ENCODE measurements around the gene CRACDL.

CRACDL gene

DNA sequence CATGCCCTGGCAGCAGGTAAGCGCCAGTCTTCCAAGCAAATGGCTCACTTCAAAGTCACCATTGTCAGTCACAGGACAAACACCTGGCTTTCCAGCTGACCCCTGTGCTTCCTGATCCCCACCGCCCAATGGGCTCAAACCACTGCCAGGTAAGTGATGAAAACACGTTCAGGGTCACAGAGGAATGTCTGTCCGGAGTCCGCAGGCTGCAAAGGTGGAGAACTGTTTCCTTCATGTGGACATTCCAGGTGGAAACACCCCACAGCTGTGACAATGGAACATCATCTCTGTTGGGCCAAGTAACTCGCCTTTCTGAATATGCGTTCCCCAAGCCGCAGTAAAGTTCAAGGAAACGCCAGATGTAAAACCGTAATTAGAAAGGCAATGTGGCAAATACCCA lies 86.0 kb downstream of the CRACDL start:
- no peak for DNase-seq (ENCODE audit: low spot score)

DNA sequence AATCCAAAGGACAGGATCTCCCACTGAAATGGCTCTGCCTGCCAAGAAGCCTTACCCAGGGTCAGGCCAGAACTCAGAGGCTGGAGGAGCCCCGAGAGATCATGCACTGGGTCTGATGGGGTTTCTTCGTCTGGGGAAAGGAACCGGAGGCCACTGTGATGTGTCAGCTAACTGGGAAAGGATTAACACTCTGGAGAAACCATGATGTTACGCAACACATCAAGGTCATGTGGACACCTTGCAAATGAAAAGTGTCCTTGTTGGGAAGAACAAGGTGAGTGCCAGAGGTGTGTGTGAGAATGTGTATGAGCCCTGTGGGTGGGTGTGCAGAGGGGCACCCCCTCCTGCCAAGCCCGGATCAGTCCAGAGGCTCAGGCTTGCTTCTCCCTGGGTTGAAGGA lies 86.9 kb downstream of the CRACDL start:
- no peak for DNase-seq (ENCODE audit: low spot score)

DNA sequence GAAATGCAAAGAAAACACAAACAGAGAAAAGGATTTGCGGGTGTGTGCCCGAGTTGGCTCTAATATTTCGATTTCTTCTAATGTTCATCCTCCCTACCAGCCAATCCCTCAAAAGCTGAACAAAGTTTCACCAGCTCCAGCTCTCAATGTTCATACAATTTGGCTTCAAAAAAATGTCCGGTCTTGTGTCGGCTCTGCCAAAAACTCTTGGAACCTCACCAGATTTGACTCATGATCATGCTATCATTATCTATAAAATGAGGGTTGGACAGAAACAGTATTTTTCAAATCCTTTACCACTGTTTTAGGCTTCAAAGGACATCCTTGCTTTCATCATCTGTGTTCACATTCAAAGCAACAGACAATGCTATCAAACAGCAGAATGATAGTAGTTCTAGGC lies 88.2 kb downstream of the CRACDL start:
- DNase-seq (ENCODE audit: low spot score), result no peak

DNA sequence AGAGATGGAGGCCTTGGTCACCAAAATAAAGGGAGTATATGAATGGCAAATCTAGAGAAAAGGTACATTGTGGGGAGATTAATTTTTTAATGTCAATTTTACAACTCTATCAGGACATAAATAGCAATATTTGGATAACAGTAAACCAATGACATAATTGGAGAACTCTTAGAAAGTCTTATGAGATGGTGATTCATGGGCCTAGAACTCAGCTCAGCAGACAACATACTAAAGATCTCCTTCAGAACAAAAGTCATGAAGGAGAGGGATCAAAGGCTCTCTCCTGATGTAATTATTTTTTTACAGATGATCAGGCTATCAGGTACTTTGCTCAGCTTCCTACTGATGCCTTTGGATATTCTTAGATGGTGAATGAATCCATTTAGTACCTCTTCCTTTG lies 90.0 kb downstream of the CRACDL start:
- no peak for DNase-seq (ENCODE audit: low spot score)

DNA sequence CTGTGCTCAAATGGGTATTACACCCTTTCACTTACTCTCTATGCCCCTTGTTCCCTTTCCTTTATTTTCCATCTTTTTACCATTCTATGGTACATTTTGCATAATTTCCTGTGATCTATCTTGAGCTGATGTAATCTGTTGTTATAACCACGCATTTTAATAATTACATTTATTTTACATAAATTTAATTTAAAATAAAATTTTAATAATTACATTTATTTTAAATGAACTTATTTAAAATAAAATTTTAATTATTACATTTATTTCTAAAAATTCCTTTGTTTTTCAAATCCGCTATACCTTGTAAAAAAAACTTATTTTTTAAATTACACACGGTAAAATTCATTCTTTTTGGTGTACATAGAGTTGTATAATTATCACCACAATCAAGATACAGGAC lies 93.9 kb downstream of the CRACDL start:
- DNase-seq (ENCODE audit: low spot score), result no peak

DNA sequence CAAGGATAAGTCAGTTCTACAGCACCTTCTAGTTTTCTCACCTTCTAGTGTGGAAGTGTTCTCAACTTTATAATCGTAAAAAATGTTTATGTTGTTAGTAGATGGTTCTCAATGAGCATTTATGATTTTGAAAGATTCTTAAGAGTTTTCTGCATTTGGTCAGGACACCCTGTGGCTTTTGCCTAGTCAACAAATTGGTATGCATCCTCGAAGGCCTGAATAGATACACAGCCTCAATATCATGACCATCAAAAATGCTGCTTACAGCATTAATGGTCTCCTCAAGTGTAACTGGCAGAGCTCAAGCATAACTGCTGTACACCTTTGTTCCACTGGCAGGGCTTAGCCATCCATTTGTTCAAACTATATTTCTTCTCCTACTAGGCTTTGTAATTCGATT lies 96.7 kb downstream of the CRACDL start:
- no peak for DNase-seq (ENCODE audit: low spot score)

DNA sequence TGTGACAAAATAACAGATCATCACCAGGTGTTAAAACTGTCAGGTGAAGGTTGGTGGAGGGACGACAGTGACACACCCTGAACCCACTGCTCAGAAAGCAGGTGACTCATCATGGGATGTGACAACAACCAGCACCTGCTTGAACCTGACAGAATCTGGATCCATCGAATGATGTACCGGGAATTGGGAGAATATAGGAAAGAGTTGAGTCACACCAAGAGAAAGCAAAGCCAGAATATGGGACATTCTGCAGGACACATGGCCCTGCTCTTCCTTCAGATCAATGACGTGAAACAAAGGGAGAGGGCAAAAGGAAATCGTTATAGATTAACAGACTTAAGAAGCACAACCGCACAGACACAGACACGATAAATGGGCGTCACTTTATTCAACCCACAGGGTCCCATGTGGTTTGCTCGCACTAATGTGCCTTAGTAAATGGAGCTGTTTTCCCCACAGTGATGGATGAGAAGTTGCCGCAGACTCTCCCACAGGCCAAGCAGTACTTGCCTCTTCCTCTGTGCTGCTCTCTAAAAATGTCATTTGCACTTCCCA lies 100.1 kb downstream of the CRACDL start:
- no peak for DNase-seq (ENCODE audit: low spot score)

DNA sequence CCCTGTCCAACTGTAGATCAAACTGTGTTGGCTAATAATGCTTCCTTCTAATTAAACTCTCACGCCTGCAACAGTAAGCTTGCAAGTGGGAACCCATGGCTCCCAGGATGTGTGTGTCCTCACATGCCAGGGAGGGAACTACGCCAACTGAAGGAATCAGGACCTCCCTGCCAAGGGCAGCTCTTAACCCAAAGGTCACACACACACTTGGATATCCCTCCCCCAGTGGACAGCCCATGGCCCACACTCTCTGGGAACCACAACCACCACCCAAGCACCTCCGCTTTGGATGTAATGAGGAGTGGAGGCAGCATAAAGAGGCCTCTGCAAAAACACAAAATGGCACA lies 102.1 kb downstream of the CRACDL start:
- DNase-seq (ENCODE audit: low spot score), result no peak

DNA sequence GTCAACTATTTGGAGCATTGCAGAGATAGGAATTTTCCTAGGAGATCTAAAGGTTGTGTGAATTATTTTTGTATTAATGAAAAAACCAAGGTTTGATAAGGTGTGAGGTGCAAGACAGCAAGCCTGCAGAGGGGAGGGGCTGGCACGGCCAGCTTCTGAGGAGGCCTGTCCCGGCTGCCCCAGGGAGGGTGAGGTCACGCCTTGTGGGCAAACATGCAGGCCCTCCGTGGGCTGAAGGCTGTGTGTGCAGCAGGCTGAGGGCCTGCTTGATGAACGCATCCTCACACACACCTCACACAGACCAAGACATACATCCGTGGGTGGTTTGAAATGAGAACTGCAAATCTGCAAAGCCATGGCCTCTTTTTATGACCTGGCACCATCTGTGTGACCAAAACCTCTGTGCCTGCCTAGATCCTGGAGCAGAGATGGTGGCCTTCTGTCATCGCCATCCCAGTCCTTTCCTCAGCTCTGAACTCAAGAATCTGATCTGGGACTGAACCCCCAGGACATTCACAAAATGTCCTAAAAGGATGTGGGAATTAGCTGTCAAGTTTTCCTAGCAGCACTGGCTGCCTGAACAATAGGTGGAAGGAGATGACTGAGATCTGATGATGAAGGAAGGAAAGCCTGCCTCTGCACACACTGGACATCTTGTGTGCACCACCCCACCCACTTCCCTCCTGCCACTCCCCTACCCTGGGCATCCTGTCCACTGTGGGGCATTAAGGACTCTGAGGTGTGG lies 102.7 kb downstream of the CRACDL start:
- no peak for DNase-seq (ENCODE audit: low spot score)

DNA sequence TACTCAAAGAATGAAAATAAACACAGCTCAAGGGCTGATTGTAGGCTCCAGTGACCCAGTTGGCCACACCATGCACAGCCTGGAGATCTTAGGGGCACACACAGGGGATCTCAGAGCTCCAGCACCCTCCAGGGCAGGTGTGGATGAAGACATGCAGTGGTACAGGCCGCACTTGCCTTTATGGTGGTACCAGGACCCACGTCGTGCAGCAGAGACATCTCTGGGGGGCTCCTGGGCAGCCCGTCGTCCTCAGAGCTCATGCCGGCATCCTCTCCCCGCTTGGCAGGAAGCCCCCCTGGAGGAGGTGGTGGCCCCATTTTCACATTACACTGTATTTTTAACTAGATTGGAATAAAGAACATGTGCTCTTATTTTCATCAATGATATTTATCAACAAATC lies 103.9 kb downstream of the CRACDL start:
- DNase-seq (ENCODE audit: low spot score), result no peak

DNA sequence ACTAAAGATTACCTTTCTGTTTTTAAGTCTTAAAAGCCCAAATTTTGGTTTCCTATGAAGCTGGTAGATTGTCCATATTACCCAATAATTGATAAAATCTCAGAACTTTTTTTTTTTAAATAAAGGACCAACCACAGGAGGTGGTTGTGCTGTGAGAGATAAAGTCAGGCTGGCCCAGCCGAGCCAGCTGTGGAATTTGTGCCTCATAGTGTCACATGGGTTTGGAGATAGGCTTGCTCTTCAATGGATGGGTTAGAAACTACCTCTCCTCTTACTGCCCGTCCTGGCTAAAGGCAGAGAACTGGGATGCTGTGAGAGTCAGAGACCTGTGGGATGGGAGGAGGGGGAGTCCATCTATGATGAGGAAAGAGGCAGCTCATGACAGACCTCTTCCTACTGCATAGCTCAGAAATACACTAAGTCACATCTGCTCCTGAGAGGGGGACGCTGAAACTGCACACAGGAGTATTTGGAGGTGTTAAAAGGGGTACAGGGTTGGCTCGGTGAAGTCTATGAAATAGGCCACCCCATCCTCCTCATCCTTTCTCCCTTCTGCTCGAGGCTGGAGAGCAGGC lies 105.4 kb downstream of the CRACDL start:
- no peak for DNase-seq (ENCODE audit: low spot score)

DNA sequence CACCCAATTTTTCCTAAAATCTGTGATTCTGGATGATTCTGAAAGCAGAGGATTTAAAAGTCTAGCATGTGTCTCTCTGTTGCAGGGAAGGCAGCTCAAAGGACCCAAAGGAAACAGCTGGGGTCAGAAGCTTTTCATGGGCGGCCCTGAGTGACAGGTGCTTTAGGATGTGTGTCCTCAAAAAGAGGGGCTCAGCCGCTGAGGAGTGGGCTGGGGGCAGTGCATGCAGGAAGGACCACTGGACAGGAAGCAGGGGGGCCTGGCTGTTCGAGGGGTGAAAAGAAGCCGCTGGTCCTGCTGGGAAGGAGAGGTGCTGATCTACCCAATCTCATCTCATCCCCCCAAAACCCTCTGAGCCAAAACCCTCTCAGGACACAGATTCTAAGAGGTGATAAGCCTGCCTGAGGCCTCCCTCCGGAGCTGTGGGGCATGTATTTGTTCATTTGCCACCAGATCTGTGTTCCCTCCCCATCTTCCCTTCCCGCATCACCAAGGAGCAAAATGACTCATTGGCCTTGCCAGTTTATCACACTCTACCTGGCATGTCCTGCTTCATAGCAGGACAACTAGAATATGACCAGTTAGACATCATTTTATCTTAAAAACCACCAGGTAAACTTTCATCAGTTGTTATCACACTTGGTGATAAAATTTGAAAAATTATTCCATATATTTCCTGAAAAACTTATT lies 106.3 kb downstream of the CRACDL start:
- DNase-seq (ENCODE audit: low spot score), result no peak

DNA sequence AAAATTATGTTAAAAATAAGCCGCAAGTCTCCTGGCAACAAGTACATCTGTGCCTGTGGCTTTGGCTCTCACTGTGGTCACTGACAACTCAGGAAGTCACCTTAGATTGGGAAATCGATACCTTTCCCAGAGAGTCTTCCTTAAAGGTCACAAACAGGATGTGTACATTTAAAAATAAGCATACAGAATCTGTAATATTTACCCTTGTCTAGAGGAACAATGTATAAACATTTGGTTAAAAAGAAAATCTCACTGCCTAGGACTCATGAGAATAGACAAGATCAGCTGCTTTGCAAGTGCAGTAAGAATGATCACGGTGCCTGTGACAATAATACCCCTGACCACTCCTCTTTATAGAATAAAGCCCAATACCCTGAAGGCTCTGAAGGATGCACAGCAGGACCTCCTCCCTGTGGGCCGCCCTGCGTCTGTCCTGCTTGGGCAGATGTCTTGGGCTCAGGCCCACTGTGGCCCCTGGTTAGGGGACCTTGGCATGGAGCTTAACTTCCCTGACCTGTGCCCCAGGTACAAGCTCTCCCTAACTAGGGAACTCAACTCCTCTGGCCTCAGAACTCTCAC lies 107.1 kb downstream of the CRACDL start:
- DNase-seq (ENCODE audit: low spot score), result no peak

DNA sequence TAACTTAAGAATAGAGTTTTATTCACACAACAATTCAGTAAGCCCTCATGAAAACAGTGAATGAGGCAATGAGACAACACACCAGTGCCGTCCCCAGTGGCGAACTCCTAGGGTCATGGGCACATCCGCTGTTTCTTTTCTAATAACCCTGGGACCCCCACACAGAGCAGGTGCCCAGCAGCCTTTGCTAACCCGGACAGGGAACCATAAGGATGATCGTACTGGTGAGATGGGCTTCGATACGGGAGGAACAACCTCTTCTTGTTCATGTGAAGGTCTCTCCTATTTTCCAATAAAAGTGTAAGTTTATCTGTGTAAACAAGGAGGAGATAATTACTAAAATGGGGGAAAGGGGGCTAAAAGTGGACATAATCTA lies 107.7 kb downstream of the CRACDL start:
- no peak for DNase-seq (ENCODE audit: low spot score)

DNA sequence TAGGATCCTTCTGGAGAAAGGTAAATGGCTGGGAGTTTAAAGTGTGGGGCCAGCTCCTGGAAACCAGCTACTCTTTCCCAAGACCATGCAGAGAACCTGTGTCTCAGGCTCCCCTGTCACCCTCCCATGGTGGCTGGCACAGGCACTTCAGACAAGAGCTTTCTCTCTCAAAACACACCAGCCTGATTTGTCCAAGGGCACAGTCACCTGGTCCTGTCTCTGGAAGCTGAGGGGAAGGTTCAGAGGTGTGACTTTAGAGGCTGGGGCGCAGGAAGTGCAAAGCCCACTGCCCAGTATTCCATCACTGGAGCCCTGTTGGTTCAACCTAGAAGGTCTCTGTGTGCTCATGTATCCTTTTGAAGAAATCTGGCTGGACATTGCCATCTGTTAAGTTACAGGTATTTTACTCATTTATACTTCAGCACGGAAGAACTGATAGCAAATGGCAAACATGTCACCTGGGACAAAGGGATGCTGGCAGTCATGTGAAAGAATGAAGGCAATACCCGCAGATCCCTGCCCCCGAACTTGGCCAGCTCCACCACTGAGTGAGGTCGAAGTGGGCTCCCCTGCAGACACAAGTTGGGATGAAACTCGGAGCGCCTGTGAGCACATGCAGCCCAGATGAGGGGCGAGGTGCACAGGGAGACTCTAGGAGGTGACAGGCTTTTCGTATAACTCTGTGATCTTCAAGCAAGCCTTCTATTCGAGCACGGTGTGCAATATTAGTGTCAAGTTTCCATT lies 108.2 kb downstream of the CRACDL start:
- DNase-seq (ENCODE audit: low spot score), result no peak

DNA sequence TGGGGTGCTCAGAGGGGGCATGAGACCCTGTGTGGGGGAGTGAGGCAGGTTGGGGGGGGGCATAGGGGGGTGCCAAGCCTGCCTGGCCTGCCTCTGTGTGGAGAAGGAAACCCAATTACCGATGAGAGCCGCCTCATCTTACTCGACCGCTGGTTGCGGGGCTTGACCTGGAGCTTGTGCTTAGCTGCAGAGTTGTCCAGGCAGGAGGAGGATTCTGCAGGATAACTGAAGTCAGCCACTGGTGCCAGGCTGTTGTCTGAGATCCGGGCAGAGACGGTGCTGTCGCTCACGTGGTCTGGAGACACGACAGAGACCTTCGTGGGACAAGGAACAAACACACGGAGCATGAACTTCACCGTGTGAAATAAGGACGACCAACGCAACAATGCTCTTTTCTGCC lies 109.2 kb downstream of the CRACDL start:
- no peak for DNase-seq (ENCODE audit: low spot score)

DNA sequence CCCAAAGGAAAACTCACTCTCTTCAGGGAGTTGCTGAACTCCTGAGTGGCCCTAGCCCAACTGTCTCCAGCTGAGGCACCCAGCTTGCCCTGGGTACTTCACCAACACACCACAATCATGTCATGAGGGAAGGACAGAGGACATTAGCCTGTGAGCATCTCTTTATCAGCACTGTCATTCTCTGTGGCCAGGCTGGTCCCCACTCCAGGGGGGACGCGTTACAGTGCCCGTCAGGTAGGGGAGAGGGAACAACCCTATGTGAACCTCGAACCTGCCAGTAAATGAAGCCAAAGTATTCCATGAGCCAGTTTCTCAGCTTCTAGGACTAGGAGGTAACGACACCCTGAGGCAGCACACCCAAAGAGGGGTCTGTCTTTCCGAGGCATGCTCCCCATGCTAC lies 110.2 kb downstream of the CRACDL start:
- DNase-seq (ENCODE audit: low spot score), result no peak

DNA sequence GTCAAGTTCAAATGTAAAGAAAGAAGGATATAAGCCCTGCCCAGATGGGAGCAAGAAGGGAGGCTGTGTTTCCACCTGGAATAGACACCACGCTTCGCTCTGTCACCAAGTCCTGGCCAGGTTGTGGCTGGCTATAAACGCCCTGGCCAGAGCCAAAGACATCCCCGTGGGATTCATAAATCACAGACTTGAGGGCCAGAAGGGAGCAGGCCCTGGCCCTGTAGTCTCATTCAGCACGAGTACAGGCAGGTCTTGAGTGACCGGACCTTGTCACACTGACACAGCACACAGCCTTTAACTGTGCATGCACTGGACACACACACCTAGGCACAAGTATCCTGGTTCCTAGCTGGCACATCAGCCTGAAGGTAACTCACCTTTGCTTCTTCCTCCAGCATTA lies 110.6 kb downstream of the CRACDL start:
- DNase-seq (ENCODE audit: low spot score), result no peak

DNA sequence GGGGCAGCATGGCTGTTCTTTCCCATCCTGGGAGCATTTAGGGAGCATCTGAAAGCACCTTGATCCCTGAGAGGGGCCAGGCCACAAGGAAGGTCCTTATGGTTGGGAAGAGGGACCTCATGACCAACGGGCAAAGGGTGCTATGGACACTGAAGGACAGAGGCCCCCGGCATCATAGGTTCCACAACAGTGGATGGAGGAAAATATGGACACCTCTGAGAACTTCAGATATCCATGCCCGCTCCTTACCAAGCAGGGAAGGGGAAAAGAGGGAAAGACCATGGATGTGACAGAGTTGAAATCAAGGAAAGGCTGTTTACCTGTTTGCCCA lies 111.0 kb downstream of the CRACDL start:
- no peak for DNase-seq (ENCODE audit: low spot score)

DNA sequence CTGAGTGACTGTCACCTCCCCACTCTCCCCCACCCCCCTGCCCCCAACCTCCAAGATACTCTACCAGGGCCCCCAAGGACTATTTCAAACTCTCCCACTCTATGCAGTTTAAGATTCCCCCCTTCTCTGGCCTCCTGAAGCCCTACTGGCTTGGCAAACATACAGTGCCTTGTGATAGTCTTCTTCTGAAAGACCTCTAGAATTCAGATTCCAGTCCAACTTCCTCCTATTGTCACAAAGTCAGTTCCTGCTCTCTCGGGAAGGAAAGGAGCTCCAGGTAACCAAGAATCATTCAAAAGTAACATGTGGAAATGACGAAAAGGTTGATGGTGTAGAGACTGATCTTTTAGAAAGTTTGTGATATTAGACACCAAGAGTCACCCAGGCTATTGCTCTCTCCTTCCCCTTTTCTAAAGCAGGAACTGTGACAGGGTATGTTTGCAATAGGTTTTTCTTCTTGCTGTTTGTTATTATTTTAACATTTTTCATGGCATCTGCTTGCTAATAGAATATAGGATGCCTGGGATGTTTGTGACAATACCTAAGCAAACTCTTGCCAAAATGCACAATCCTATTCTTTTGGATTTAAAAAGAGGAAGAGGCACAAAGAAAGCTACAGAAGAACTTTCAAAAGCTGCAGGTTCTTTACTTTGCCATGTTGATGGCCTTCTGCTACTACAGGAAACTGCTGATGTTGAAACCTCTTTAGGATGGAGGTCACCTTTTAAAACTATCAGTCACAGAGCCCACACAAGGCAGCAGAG lies 111.6 kb downstream of the CRACDL start:
- no peak for DNase-seq (ENCODE audit: low spot score)
